Measurements from ENCODE around the gene C4B.
"Not testable (repeated sequence)": the region's sequence is repeated elsewhere in the genome, so short reads cannot be mapped to it uniquely, and the experiment has no call there.

The C4B gene

GRCh38 chr6:32056254-32056653 lies 41.7 kb downstream of the C4B start:
- no peak for DNase-seq

DNA sequence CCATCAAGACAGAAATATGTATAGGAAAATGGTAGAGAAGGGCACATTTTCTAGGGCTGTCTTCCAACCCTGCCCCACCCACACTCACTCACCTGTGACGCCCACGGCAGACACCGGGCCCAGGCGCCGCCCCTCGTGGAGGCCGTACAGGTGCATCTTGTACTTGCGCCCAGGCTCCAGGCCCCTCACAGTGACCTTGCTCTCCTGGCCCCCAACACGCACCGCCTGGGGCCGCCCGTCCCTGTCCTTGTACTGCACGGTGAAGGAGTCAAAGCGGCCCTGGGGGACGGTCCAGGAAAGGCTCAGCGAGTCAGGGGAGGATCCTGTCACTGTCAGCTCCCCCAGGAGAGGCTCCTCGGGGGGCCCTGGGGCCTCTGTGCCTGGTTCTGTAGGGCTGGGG lies 43.4 kb downstream of the C4B start:
- no peak for DNase-seq

GRCh38 chr6:32058511-32058963 lies 43.9 kb downstream of the C4B start:
- DNase-seq, result no peak

DNA sequence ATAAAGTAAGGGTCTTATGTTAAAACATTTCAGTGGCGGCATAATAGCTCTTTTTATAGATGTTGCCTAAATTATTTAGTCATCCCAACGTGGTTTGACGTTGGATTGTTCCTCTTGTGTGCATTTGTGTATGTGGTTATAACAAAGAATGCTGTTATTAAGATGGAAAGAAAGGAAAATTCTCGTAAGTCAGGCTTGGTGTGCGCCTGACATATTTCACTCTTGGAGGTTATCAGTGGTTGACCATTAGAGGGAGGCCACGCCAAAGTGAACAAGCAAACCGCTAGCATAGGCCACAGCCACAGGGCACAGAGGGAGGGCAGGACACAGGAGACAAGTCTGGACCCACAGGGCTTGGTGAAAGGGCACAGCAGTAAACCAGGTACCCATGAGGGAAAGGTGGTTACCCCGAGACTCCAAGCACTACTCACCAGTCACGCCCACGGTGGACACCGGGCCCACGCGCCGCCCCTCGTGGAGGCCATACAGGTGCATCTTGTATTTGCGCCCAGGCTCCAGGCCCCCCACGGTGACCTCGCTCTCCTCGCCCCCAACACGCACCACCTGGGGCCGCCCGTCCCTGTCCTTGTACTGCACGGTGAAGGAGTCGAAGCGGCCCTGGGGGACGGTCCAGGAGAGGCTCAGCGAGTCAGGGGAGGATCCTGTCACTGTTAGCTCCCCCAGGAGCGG lies 46.5 kb downstream of the C4B start:
- no peak for DNase-seq

- DNase-seq, result no peak
These were observed 50.1 kb downstream of the C4B start for GRCh38 chr6:32064706-32065105.

DNA sequence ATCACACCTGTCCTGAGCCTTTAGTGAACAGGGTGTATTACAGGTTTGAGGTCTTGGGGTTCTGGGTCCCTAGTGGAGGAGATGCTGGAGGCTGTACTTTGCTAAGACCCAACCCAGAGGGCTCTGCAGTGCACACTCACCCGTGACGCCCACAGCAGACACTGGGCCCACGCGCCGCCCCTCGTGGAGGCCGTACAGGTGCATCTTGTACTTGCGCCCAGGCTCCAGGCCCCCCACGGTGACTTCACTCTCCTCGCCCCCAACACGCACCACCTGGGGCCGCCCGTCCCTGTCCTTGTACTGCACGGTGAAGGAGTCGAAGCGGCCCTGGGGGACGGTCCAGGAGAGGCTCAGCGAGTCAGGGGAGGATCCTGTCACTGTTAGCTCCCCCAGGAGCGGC lies 52.9 kb downstream of the C4B start:
- not testable (repeated sequence) for DNase-seq

- DNase-seq, result not testable (repeated sequence)
These were observed 53.7 kb downstream of the C4B start for GRCh38 chr6:32068315-32068714.

GRCh38 chr6:32068867-32069266 lies 54.3 kb downstream of the C4B start:
- no peak for DNase-seq

- DNase-seq, result no peak
These were observed 54.9 kb downstream of the C4B start for GRCh38 chr6:32069460-32069859.

GRCh38 chr6:32069878-32070515 lies 55.4 kb downstream of the C4B start:
- DNase-seq, result no peak

- DNase-seq, result no peak
These were observed 56.4 kb downstream of the C4B start for GRCh38 chr6:32070814-32071543.

GRCh38 chr6:32073101-32073500 lies 58.5 kb downstream of the C4B start:
- no peak for DNase-seq

- no peak for DNase-seq
These were observed 59.0 kb downstream of the C4B start for GRCh38 chr6:32073613-32074012.

DNA sequence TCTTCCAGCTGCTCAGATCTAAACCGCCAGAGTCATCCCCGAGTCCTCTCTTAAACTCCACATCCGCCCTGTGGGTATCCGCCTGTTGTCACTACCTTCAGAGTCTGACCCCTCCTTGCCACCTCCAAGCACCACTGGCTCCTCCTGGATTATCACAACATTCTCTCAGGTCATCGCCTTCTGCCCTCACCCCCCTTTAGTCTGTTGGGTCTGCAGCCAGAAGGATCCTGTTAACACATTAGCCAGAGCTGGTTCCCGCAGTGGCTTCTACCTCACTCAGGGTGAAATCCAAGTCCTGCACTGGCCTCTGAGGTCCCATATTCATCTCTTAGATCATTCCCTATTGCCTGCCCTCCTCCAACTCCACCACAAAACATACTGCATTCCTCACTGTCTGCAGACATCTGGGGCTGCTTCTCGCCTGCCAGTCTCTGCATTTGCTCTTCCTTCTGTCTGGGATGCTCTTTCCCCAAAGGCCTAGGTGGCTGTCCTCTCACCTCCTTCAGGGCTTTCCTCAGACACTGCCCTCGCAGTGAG lies 60.5 kb downstream of the C4B start:
- no peak for DNase-seq

DNA sequence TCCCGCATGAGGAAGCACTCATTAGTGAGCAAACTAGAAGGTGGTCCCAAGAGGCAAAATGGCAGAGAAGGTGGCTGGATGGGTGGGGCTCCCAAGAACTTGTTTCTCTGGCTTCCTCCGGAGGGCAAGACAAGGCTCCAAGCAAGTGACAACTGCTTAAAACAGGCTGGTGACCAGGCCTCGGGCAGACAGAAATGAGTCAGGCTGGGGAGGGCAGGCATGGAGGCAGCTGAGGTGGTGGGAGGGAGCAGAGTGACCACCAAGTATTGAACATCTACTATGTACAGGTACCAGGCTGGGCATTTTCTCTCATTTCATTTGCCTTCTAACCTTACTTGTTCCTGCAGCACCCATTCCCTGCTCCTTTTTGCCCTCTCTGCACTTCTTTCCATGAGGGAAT lies 61.2 kb downstream of the C4B start:
- no peak for DNase-seq

- DNase-seq, result no peak
These were observed 61.8 kb downstream of the C4B start for GRCh38 chr6:32076321-32076809.

DNA sequence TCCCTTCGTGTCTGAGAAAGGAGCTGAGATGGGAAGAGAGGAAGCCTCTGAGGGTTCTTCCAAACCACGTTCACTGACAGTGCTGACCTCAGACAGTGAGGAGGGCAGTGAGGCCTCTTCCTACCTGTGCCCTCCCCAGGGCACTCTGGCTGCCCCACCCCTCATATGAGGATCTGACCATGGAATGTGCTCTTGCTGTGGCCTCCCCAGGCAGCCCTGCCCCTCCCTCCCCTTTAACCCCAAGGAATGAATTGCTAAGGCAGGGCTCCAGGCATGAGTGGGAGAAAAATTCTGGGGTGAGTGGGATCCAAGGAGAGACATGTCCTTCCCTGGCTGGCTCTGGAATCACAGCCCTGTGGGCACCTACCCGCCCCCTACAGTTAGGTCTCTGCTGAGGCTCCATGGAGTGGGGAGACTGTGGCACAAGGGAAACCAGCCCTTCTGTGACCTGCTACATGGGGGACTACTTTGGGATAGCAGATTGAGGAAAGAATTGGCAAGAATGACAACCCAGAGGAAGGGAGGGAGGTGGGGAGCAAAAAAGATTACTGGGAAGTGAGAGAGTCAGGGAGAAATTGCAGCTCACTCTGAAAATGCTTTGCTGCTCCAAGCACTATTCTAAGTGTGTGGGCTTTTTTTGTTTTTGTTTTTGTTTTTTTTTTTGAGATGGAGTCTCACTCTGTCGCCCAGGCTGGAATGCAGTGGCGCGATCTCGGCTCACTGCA lies 65.1 kb downstream of the C4B start:
- DNase-seq, result no peak

DNA sequence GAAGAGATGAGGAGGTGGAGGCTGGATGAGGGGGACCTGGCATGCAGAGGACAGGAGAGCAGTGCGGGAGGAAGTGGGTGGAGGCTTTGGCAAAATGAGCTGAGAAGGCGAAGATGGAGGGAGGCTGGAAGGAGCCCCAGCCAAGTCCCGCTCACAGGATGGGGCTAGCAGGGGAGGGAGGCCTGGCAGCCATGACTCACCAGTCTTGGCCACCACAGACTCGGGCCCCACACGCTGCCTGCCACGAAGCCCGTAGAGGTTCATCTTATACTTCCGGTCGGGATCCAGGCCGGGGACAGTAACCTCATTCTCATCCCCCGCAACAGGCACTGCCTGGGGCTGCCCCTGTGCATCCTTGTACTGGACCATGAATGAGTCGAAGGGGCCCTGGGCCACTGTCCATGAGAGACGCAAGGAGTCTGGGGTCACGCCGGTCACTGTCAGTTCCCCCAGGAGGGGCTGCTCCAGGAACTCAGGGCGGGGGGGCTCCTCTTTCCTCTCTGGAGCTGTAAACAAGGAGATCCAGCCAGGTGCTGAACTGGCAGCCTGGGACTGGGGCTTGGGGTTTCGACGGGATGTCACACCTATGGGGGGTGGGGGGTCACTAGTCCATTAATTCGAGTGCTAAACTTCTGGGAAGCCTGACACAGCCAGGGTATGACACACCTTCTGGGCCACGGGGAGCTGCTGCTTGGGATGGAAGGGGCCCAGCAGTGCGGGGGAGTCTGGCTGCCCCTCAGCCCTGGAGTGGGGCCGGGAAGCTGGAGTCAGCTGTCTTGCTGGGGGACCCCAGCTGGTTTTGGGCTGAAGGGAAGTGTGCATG lies 66.8 kb downstream of the C4B start:
- no peak for DNase-seq

DNA sequence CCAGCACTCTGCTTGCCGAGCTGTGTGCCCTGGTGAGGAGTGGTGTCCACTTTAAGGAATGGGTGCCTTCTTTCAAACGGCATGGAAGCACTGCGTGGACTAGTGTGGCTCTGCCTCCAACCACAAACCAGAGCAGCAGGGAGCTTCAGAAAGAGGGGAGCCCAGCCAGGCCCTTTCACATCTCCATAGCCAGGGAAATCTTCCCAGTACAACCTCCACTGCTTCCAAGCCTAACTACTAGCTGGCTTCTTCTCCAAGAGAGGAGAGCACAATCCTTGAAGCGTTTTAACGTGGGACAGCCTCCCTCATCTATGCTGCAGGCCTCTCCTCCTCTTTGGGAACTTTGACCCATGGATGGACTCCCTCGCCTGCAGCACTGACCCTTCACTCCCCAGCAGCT lies 67.9 kb downstream of the C4B start:
- no peak for DNase-seq

DNA sequence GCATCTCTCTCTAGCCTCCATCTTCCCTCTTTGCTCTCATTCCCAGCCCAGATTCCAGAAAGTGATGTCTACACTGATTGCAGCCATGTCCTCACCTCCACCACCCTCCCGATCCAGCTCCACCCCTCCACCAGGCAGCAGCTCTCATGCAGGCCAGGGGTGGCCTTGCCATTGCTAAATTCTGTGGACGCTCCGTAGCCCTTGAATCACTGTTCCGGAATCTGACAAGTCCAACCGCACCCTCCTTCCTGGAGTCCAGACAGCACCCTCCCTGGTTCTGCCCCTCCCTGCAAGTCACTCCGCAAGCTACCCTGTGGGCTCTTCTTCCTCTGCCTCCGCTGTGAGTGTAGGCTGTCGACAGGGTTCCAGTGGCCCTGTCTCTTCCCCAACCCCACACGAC lies 68.3 kb downstream of the C4B start:
- DNase-seq, result no peak

GRCh38 chr6:32083812-32084768 lies 69.5 kb downstream of the C4B start:
- no peak for DNase-seq

All from SW 1271 (cell line).